Measurements from ENCODE around the gene G0S2.

Gene G0S2

GRCh38 chr1:209648931-209649776 lies 26.1 kb upstream of the G0S2 start:
- no peak overlapping the region for H3K4me2 ChIP-seq (ENCODE audit: low read length)
- no peaks in the 10 kb centered on the region for H3K9me2 ChIP-seq (replicated peaks; ENCODE audit: control insufficient read depth, low read length)
- H3K4me3 ChIP-seq (ENCODE audit: low read length): no peak overlapping the region
- no peaks in the 10 kb centered on the region for H3K36me3 ChIP-seq (ENCODE audit: control insufficient read depth, low read length)
- H3K27ac ChIP-seq (ENCODE audit: low read depth, low read length): no peak overlapping the region
- no peaks in the 10 kb centered on the region for H3F3A ChIP-seq (ENCODE audit: control insufficient read depth, insufficient read depth)
- no peaks in the 10 kb centered on the region for H3K27me3 ChIP-seq (ENCODE audit: control insufficient read depth, low read length)
- no peak for TF ChIP-seq CTCF (IDR thresholded peaks at IDR 0.05; ENCODE audit: low read depth, low read length, poor library complexity, severe bottlenecking)
- TF ChIP-seq EZH2phosphoT487 (IDR thresholded peaks at IDR 0.05; ENCODE audit: borderline replicate concordance, low read length): no peak
- H3K4me1 ChIP-seq (ENCODE audit: control insufficient read depth, low read length): no peaks in the 10 kb centered on the region
- H4K20me1 ChIP-seq (ENCODE audit: control insufficient read depth, insufficient read depth, low read depth, low read length): no peaks in the 10 kb centered on the region
- no peaks in the 10 kb centered on the region for H3K9me3 ChIP-seq (ENCODE audit: control insufficient read depth, insufficient read depth, low read length)
- H3K79me2 ChIP-seq (ENCODE audit: control insufficient read depth, low read length): no peaks in the 10 kb centered on the region

- Histone ChIP-seq H3K9me2 (replicated peaks; ENCODE audit: control insufficient read depth, low read length) (no peaks in the 10 kb centered on the region), H3K36me3 (ENCODE audit: control insufficient read depth, low read length) (no peaks in the 10 kb centered on the region), H4K20me1 (ENCODE audit: control insufficient read depth, insufficient read depth, low read depth, low read length) (no peaks in the 10 kb centered on the region), H3K4me3 (ENCODE audit: low read length) (no peak overlapping the region), H3K4me2 (ENCODE audit: low read length) (no peak overlapping the region), H3K27ac (ENCODE audit: low read depth, low read length) (no peak overlapping the region), H3K4me1 (ENCODE audit: control insufficient read depth, low read length) (no peaks in the 10 kb centered on the region), H3F3A (ENCODE audit: control insufficient read depth, insufficient read depth) (no peaks in the 10 kb centered on the region), H3K9me3 (ENCODE audit: control insufficient read depth, insufficient read depth, low read length) (no peaks in the 10 kb centered on the region), H3K27me3 (ENCODE audit: control insufficient read depth, low read length) (no peaks in the 10 kb centered on the region), H3K79me2 (ENCODE audit: control insufficient read depth, low read length) (no peaks in the 10 kb centered on the region)
- TF ChIP-seq EZH2phosphoT487 (IDR thresholded peaks at IDR 0.05; ENCODE audit: borderline replicate concordance, low read length): no peak
- TF ChIP-seq CTCF (IDR thresholded peaks at IDR 0.05; ENCODE audit: low read depth, low read length, poor library complexity, severe bottlenecking): no peak
These were observed 24.8 kb upstream of the G0S2 start for GRCh38 chr1:209650454-209650853.

GRCh38 chr1:209651138-209651587 lies 24.0 kb upstream of the G0S2 start:
- Histone ChIP-seq H3K9me2 (replicated peaks; ENCODE audit: control insufficient read depth, low read length) (no peaks in the 10 kb centered on the region), H3K27me3 (ENCODE audit: control insufficient read depth, low read length) (no peaks in the 10 kb centered on the region), H3K79me2 (ENCODE audit: control insufficient read depth, low read length) (no peaks in the 10 kb centered on the region), H3K36me3 (ENCODE audit: control insufficient read depth, low read length) (no peaks in the 10 kb centered on the region), H3K4me2 (ENCODE audit: low read length) (no peak overlapping the region), H3K9me3 (ENCODE audit: control insufficient read depth, insufficient read depth, low read length) (no peaks in the 10 kb centered on the region), H3F3A (ENCODE audit: control insufficient read depth, insufficient read depth) (no peaks in the 10 kb centered on the region), H3K4me3 (ENCODE audit: low read length) (no peak overlapping the region), H4K20me1 (ENCODE audit: control insufficient read depth, insufficient read depth, low read depth, low read length) (no peaks in the 10 kb centered on the region), H3K27ac (ENCODE audit: low read depth, low read length) (no peak overlapping the region), H3K4me1 (ENCODE audit: control insufficient read depth, low read length) (no peaks in the 10 kb centered on the region)
- no peak for TF ChIP-seq EZH2phosphoT487 (IDR thresholded peaks at IDR 0.05; ENCODE audit: borderline replicate concordance, low read length)
- TF ChIP-seq CTCF (IDR thresholded peaks at IDR 0.05; ENCODE audit: low read depth, low read length, poor library complexity, severe bottlenecking): no peak
